Measurements from ENCODE around the gene FXYD3.

The FXYD3 gene

DNA sequence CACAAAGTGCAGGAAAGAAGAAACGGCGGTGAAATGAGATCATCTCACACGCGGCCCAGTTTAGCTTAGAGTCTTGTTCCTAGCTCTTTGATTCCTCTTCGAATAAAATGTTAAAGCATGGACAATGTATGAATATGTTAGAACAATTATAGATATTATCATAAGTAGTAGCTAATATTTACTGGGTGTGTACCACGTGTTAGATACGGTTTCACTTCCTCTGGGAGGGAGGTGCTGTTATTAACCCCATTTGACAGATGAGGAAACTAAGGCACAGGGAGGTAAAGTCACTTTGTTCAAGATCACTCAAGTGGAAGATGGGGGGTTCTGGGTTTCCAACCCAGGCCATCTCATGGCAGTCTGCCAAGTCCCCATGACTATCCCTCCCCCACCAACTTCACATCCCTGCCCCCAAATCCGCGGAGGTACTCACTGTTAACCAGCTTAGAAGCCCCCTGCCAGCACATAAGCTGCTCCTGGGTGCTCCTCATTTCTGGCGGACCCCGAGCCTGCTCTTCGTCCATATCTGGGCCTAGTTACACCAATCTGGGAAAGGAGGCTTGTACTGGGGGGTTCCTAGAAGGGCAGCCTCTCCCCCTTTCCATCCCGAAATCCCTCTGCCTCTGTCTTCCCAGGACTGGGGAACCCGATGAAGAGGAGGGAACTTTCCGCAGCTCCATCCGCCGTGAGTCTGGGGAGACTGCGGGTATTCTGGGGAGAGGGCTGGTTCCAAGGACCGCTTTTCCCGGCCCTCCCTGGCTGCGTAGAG lies 26.4 kb downstream of the FXYD3 start:
- TF ChIP-seq POLR2AphosphoS5 (IDR thresholded peaks at IDR 0.05; ENCODE audit: low read depth): no peak
- TF ChIP-seq GABPA (IDR thresholded peaks at IDR 0.05; ENCODE audit: low read depth): no peak
- TF ChIP-seq SPI1 (IDR thresholded peaks at IDR 0.05; ENCODE audit: borderline replicate concordance, low read depth): no peak
- TF ChIP-seq, protein P1, sequence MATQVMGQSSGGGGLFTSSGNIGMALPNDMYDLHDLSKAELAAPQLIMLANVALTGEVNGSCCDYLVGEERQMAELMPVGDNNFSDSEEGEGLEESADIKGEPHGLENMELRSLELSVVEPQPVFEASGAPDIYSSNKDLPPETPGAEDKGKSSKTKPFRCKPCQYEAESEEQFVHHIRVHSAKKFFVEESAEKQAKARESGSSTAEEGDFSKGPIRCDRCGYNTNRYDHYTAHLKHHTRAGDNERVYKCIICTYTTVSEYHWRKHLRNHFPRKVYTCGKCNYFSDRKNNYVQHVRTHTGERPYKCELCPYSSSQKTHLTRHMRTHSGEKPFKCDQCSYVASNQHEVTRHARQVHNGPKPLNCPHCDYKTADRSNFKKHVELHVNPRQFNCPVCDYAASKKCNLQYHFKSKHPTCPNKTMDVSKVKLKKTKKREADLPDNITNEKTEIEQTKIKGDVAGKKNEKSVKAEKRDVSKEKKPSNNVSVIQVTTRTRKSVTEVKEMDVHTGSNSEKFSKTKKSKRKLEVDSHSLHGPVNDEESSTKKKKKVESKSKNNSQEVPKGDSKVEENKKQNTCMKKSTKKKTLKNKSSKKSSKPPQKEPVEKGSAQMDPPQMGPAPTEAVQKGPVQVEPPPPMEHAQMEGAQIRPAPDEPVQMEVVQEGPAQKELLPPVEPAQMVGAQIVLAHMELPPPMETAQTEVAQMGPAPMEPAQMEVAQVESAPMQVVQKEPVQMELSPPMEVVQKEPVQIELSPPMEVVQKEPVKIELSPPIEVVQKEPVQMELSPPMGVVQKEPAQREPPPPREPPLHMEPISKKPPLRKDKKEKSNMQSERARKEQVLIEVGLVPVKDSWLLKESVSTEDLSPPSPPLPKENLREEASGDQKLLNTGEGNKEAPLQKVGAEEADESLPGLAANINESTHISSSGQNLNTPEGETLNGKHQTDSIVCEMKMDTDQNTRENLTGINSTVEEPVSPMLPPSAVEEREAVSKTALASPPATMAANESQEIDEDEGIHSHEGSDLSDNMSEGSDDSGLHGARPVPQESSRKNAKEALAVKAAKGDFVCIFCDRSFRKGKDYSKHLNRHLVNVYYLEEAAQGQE (IDR thresholded peaks at IDR 0.05; ENCODE audit: insufficient replicate concordance, low read depth): no peak
- TF ChIP-seq, protein P2, sequence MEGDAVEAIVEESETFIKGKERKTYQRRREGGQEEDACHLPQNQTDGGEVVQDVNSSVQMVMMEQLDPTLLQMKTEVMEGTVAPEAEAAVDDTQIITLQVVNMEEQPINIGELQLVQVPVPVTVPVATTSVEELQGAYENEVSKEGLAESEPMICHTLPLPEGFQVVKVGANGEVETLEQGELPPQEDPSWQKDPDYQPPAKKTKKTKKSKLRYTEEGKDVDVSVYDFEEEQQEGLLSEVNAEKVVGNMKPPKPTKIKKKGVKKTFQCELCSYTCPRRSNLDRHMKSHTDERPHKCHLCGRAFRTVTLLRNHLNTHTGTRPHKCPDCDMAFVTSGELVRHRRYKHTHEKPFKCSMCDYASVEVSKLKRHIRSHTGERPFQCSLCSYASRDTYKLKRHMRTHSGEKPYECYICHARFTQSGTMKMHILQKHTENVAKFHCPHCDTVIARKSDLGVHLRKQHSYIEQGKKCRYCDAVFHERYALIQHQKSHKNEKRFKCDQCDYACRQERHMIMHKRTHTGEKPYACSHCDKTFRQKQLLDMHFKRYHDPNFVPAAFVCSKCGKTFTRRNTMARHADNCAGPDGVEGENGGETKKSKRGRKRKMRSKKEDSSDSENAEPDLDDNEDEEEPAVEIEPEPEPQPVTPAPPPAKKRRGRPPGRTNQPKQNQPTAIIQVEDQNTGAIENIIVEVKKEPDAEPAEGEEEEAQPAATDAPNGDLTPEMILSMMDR (IDR thresholded peaks at IDR 0.05; ENCODE audit: insufficient read depth, low read length): no peak
- Histone ChIP-seq H3K4me3 (replicated peaks; ENCODE audit: insufficient read depth, low read length) (no peak overlapping the region), H3K27ac (replicated peaks) (no peak overlapping the region), H3K27me3 (ENCODE audit: insufficient read depth, poor library complexity, severe bottlenecking) (peaks cover 12% of the 10 kb centered on the region)
- no peak for DNase-seq (ENCODE audit: low read depth in 1 of 2, low spot score in 1 of 2)

DNA sequence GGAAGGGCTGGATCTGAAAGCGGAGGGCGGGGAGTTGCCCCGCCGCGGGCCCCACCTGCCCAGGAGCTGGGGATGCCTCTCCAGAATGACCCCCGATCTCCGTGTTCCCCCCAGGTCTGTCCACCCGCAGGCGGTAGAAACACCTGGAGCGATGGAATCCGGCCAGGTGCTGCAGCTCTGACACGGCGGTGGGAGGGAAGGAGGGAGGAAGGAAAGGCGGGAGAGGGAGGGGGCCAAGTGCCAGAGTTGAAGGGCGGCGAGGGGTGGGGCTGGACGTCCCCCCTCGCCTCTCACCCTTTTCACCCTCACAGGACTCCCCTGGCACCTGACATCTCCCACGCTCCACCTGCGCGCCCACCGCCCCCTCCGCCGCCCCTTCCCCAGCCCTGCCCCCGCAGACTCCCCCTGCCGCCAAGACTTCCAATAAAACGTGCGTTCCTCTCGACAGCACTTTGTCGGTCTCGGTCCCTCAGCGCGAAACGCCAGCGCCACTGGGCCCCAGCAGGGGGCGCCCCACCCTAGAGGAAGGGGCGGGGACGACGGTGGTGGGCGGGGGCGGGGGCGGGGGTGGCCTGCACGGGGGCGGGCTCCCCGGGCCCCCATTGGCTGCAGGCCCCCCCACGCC lies 27.1 kb downstream of the FXYD3 start:
- TF ChIP-seq, protein P2 (IDR thresholded peaks at IDR 0.05; ENCODE audit: insufficient read depth, low read length): peak; percentile 12
- TF ChIP-seq POLR2AphosphoS5 (IDR thresholded peaks at IDR 0.05; ENCODE audit: low read depth): no peak
- peak in 1 of 2 experiments; percentile 49 for DNase-seq (ENCODE audit: low read depth in 1 of 2, low spot score in 1 of 2)
- no peak overlapping the region for H3K27ac ChIP-seq (replicated peaks)
- peaks cover 12% of the 10 kb centered on the region for H3K27me3 ChIP-seq (ENCODE audit: insufficient read depth, poor library complexity, severe bottlenecking)
- H3K4me3 ChIP-seq (replicated peaks; ENCODE audit: insufficient read depth, low read length): no peak overlapping the region

DNA sequence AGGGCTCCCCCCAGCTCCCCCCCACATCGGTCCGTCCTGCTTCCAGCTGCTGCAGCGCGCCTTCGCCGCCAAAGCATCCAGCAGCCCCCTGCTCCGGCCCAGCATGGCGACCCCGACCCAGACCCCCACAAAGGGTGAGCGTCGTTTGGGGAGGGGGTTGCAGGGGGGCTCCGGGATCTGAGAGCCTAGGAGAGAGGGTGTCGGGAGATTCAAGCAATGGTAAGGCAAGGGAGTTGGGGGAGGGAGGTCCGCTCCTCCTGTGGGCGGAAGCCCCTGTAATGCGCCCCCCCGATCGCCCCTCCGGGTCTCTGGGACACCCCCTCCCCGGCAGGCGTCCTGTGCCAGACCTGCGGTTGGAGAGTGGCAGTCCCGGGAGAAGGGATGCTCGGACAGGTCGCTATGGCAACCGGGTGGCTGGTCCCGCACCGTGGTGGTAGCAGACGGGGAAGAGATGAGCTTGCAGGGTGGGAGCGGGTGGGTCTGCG lies 27.6 kb downstream of the FXYD3 start, which contains the start of gene FXYD7:
Gene FXYD7, plus strand, starts transcription at position 25 of the 485 bp plus-strand sequence. Its CDS starts 79 bp downstream, at position 104.
- TF ChIP-seq, protein P1 (IDR thresholded peaks at IDR 0.05; ENCODE audit: insufficient replicate concordance, low read depth): no peak
- TF ChIP-seq, protein P2 (IDR thresholded peaks at IDR 0.05; ENCODE audit: insufficient read depth, low read length): no peak
- TF ChIP-seq GABPA (IDR thresholded peaks at IDR 0.05; ENCODE audit: low read depth): no peak
- no peak for TF ChIP-seq POLR2AphosphoS5 (IDR thresholded peaks at IDR 0.05; ENCODE audit: low read depth)
- no peak for TF ChIP-seq SPI1 (IDR thresholded peaks at IDR 0.05; ENCODE audit: borderline replicate concordance, low read depth)
- H3K27me3 ChIP-seq (ENCODE audit: insufficient read depth, poor library complexity, severe bottlenecking): peaks cover 12% of the 10 kb centered on the region
- H3K4me3 ChIP-seq (replicated peaks; ENCODE audit: insufficient read depth, low read length): no peak within 1 kb of the TSS
- DNase-seq (ENCODE audit: low read depth in 1 of 2, low spot score in 1 of 2): no peak
- H3K27ac ChIP-seq (replicated peaks): no peak within 1 kb of the TSS

Data from HL-60 (cell line).